Measurements from ENCODE around the gene ORC2.

DNA sequence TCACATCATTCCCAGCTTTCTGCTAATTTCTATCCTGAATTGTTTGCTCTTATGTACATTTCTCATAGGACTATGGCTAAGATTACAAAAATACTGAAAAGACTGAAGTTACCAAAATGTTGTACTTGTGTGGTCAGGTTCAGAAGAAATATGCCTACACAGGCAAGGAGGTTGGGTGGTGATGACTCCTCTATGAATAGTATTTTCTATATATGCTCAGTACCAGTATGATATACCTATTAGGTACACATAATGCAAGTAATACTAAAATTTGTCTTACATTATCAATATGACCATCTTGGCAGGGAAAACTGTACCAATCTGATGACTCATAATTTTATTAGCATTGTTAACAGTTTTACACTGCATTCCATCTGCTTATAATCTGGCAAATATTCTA lies 12.2 kb upstream of the ORC2 start:
- TF ChIP-seq, protein P1, sequence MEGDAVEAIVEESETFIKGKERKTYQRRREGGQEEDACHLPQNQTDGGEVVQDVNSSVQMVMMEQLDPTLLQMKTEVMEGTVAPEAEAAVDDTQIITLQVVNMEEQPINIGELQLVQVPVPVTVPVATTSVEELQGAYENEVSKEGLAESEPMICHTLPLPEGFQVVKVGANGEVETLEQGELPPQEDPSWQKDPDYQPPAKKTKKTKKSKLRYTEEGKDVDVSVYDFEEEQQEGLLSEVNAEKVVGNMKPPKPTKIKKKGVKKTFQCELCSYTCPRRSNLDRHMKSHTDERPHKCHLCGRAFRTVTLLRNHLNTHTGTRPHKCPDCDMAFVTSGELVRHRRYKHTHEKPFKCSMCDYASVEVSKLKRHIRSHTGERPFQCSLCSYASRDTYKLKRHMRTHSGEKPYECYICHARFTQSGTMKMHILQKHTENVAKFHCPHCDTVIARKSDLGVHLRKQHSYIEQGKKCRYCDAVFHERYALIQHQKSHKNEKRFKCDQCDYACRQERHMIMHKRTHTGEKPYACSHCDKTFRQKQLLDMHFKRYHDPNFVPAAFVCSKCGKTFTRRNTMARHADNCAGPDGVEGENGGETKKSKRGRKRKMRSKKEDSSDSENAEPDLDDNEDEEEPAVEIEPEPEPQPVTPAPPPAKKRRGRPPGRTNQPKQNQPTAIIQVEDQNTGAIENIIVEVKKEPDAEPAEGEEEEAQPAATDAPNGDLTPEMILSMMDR (IDR thresholded peaks at IDR 0.05), result no peak
- TF ChIP-seq POLR2A (IDR thresholded peaks at IDR 0.05) (no peak), EP300 (IDR thresholded peaks at IDR 0.05) (no peak)

Measured in stomach (tissue), 4 donors.